ENCODE measurements around the gene CHAD.
"Not testable (repeated sequence)": the region's sequence is repeated elsewhere in the genome, so short reads cannot be mapped to it uniquely, and the experiment has no call there.

The CHAD gene

DNA sequence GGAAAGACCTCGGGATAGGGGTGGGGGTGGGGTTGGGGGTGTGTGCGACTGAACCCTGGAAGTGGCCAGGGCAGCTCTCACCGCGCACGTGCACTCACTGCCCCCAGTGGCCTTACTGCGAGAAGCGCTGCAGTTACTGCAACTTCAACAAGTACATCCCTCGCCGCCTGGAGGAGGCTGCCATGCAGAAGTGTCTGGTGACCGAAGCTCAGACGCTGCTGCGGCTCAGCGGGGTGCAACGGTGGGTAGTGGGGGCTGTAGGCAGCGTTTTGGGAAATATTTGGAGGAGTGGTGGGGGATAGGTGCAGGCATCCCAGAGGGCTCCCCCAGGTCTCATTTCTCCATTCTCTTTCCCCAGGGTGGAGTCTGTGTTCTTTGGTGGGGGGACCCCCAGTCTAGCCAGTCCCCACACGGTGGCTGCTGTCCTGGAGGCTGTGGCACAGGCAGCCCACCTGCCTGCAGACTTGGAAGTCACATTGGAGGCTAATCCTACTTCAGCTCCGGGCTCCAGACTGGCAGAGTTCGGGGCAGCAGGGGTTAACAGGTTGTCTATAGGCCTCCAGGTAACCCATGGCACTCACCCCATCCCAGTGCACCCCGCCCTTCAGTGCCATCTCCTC lies 11.0 kb upstream of the CHAD start:
- no peaks in the 10 kb centered on the region for H3K9me3 ChIP-seq (ENCODE audit: insufficient read depth, low read depth, low read length)
- H3K4me3 ChIP-seq (ENCODE audit: low read length), result peak overlapping the region; percentile 91
- H3K9ac ChIP-seq (ENCODE audit: low read depth, low read length), result peak overlapping the region; percentile 82; the same call in 1 of the 2 replicates
- H3K27me3 ChIP-seq (ENCODE audit: insufficient read depth, low read length), result peaks cover 28% of the 10 kb centered on the region
- H3K36me3 ChIP-seq (ENCODE audit: insufficient read depth, low read depth, low read length), result peaks cover 23% of the 10 kb centered on the region
- H3K27ac ChIP-seq (ENCODE audit: low read length), result no peak overlapping the region
- H3K4me1 ChIP-seq (ENCODE audit: insufficient read depth, low read length), result no peaks in the 10 kb centered on the region; the same call in 1 of the 2 replicates

DNA sequence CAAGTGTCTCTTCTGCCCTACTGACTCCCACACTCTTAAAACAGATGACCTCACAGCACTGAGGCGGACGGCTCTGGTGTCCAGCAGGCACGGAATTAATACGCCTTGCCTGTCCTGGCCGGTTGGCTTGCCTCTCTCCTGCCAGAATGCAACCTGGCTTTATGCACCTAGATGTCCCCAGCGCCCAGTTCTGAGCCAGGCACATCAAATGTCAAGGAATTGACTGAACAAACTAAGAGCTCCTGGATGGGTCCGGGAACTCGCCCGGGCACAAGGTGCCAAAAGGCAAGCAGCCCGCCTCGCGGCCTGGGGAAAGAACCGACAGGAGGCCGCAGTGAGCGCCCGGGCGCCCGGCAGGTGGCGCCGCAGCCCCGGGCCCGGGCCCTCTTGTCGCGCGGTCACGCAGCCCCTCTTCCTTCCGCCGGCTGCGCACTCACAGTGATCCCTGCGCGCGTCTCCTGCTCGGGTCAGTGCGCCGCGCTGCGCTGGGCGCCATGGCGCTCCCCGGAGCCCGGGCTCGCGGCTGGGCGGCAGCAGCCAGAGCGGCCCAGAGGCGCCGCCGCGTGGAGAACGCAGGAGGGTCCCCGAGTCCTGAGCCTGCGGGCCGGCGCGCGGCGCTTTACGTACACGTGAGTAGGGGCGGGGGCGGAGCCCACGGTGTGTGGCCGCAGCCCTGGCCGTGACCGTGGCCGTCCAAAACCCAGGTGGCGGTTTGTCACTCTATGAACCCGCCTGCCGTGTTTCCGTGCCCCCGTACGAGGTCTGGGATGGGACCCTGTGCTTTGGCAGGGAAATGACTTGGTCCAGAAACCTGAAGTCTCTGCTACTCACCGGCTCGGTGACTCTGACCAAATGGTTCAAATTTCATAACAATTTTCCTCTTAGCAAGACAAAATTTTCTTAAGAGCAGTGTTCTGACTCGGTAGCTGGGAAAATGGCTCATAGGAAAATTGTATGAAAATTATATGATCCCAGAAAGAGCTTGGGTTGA lies 10.0 kb upstream of the CHAD start, which contains the start of gene RSAD1:
Gene RSAD1 (plus strand): TSS at position 470 of the 991 bp plus-strand sequence. CDS start 25 bp downstream, at position 495.
- Histone ChIP-seq H3K4me3 (ENCODE audit: low read length) (peak within 1 kb of the TSS; percentile 91), H3K27me3 (ENCODE audit: insufficient read depth, low read length) (peaks cover 38% of the 10 kb centered on the region), H3K4me1 (ENCODE audit: insufficient read depth, low read length) (no peaks in the 10 kb centered on the region; the same call in 1 of the 2 replicates), H3K27ac (ENCODE audit: low read length) (no peak within 1 kb of the TSS), H3K9me3 (ENCODE audit: insufficient read depth, low read depth, low read length) (no peaks in the 10 kb centered on the region), H3K9ac (ENCODE audit: low read depth, low read length) (peak within 1 kb of the TSS; percentile 82), H3K36me3 (ENCODE audit: insufficient read depth, low read depth, low read length) (peaks cover 13% of the 10 kb centered on the region)

DNA sequence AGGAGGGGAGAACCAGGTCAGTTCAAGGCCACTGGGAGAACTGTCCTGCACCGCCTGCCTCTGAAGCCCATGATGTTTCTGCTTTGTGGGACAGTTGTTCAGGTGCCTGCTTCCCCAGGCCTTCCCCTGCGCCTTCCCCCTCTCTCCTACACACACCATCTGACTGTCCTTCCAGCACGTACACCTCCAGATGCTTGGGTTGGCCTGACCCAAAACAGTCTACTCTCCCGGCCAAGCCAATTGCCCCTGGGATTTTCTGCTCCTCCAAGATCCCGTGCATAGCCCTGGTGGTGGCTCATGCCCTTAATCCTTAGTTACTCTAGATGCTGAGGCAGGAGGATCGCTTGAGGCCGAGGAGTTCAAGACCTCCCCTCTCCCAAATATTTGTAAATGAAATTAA lies 9.3 kb upstream of the CHAD start:
- Histone ChIP-seq H3K27me3 (ENCODE audit: insufficient read depth, low read length) (peaks cover 41% of the 10 kb centered on the region), H3K9ac (ENCODE audit: low read depth, low read length) (peak overlapping the region; percentile 82; the same call in 1 of the 2 replicates), H3K4me1 (ENCODE audit: insufficient read depth, low read length) (no peaks in the 10 kb centered on the region; the same call in 1 of the 2 replicates), H3K9me3 (ENCODE audit: insufficient read depth, low read depth, low read length) (no peaks in the 10 kb centered on the region), H3K36me3 (ENCODE audit: insufficient read depth, low read depth, low read length) (peaks cover 8% of the 10 kb centered on the region), H3K4me3 (ENCODE audit: low read length) (peak overlapping the region; percentile 91; the same call in 1 of the 2 replicates), H3K27ac (ENCODE audit: low read length) (no peak overlapping the region)

DNA sequence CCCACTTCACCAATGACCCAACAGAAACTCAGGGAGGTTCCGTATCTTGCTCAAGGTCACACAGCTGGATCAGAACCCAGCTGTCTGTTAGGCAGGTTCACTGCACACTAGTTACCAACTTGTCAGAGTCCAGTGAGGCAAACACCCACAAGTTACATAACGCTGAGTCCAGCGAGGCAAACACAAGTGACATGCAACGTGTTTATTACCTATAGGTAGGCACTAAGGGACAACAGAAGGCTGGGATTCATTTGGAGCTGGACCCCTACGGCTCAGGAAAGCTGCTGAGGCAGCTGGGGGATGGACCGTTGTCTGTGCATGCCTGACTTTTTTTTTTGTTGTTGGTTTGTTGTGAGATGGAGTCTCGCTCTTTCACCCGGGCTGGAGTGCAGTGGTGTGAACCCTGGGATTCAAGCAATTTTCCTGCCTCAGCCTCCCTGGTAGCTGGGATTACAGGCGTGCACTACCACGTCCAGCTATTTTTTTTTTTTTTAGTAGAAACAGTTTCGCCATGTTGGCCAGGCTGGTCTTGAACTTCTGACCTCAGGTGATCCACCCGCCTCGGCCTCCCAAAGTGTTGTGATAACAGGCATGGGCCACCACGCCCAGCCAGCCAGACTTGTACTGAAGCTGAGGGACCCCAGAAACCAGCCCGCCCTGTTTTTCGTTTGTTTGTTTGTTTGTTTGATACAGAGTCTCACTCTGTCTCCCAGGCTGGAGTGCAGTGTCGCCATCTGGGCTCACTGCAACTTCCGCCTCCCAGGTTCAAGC lies 8.1 kb upstream of the CHAD start:
- Histone ChIP-seq H3K9ac (ENCODE audit: low read depth, low read length) (no peak overlapping the region), H3K36me3 (ENCODE audit: insufficient read depth, low read depth, low read length) (peaks cover 8% of the 10 kb centered on the region), H3K4me3 (ENCODE audit: low read length) (no peak overlapping the region; the same call in 1 of the 2 replicates), H3K4me1 (ENCODE audit: insufficient read depth, low read length) (no peaks in the 10 kb centered on the region; the same call in 1 of the 2 replicates), H3K27ac (ENCODE audit: low read length) (no peak overlapping the region), H3K9me3 (ENCODE audit: insufficient read depth, low read depth, low read length) (no peaks in the 10 kb centered on the region), H3K27me3 (ENCODE audit: insufficient read depth, low read length) (peaks cover 41% of the 10 kb centered on the region)

DNA sequence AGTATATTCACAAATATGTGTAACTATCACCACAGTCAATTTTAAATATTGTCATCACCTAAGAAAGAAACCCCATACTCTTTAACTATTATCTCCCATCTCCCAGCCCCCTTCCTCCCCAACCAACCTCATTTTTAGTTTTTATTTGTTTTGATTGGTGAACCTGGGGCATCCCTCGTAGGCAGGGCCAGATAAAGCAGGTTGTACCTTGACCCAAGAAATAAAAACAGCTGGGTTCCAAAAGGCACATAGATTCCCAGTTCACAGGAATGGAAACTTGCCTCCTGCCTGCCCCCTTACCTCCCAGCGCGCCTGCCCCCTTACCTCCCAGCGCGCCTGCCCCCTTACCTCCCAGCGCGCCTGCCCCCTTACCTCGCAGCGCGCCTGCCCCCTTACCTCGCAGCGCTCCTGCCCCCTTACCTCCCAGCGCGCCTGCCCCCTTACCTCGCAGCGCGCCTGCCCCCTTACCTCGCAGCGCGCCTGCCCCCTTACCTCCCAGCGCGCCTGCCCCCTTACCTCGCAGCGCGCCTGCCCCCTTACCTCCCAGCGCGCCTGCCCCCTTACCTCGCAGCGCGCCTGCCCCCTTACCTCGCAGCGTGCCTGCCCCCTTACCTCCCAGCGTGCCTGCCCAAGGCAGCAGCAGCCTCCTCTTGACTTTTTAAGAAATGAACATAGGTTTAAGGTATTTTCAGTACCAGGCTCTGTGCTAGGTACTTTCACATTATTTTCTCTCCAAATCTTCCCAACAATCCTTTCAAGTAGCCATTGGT lies 7.3 kb upstream of the CHAD start:
- H3K27me3 ChIP-seq (ENCODE audit: insufficient read depth, low read length), result peaks cover 42% of the 10 kb centered on the region
- H3K27ac ChIP-seq (ENCODE audit: low read length); H3K36me3 ChIP-seq (ENCODE audit: insufficient read depth, low read depth, low read length); H3K4me3 ChIP-seq (ENCODE audit: low read length); H3K4me1 ChIP-seq (ENCODE audit: insufficient read depth, low read length); H3K9me3 ChIP-seq (ENCODE audit: insufficient read depth, low read depth, low read length); H3K9ac ChIP-seq (ENCODE audit: low read depth, low read length): not testable (repeated sequence)

DNA sequence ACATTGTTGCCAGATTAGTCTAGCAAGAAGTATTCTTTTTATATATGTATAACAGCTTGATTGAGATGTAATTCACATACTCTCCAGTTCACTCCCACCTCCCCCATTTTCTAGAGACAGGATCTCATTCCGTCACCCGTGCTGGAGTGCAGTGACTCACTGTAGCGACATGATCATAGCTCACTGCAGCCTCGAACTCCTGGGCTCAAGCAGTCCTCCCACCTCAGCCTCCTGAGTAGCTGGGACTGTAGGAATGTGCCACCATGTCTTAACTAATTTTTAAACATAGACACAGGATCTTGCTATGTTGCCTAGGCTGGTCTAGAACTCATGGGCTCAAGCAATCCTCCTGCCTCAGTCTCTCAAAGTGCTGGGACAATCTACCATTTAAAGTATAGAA lies 6.7 kb upstream of the CHAD start:
- Histone ChIP-seq H3K27me3 (ENCODE audit: insufficient read depth, low read length) (peaks cover 48% of the 10 kb centered on the region), H3K9ac (ENCODE audit: low read depth, low read length) (no peak overlapping the region), H3K36me3 (ENCODE audit: insufficient read depth, low read depth, low read length) (peaks cover 4% of the 10 kb centered on the region; the same call in 1 of the 2 replicates), H3K4me3 (ENCODE audit: low read length) (no peak overlapping the region), H3K9me3 (ENCODE audit: insufficient read depth, low read depth, low read length) (no peaks in the 10 kb centered on the region), H3K4me1 (ENCODE audit: insufficient read depth, low read length) (no peaks in the 10 kb centered on the region; the same call in 1 of the 2 replicates), H3K27ac (ENCODE audit: low read length) (no peak overlapping the region)

DNA sequence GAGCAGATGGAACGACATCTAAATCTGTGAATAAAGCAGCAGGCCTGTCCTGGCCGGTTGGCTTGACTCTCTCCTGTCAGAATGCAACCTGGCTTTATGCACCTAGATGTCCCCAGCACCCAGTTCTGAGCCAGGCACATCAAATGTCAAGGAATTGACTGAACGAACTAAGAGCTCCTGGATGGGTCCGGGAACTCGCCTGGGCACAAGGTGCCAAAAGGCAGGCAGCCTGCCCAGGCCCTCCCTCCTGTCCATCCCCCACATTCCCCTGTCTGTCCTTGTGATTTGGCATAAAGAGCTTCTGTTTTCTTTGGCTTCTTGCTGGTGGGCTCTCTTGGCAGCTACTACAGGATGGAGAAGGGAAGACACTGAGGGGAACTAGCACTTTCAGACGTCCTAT lies 5.8 kb upstream of the CHAD start:
- Histone ChIP-seq H3K27me3 (ENCODE audit: insufficient read depth, low read length) (peaks cover 57% of the 10 kb centered on the region), H3K36me3 (ENCODE audit: insufficient read depth, low read depth, low read length) (no peaks in the 10 kb centered on the region), H3K27ac (ENCODE audit: low read length) (no peak overlapping the region), H3K9me3 (ENCODE audit: insufficient read depth, low read depth, low read length) (no peaks in the 10 kb centered on the region), H3K4me3 (ENCODE audit: low read length) (no peak overlapping the region), H3K4me1 (ENCODE audit: insufficient read depth, low read length) (no peaks in the 10 kb centered on the region; the same call in 1 of the 2 replicates), H3K9ac (ENCODE audit: low read depth, low read length) (no peak overlapping the region)

DNA sequence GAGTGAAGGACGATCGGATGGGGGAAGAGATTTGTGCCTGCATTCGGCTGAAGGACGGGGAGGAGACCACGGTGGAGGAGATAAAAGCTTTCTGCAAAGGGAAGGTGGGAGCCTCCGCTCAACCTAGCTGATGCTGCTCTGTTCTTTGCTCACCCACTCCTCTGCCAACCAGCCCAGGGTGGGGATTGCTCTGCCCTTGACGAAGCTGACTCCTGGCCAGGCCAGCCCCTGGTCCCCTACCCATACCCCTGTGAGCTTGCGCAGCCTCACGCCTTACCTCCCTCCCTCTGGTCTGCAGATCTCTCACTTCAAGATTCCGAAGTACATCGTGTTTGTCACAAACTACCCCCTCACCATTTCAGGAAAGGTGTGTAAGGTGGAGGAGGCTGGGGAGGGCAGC lies 5.2 kb upstream of the CHAD start:
- Histone ChIP-seq H3K9ac (ENCODE audit: low read depth, low read length) (no peak overlapping the region), H3K4me3 (ENCODE audit: low read length) (no peak overlapping the region), H3K27me3 (ENCODE audit: insufficient read depth, low read length) (peaks cover 63% of the 10 kb centered on the region), H3K27ac (ENCODE audit: low read length) (no peak overlapping the region), H3K9me3 (ENCODE audit: insufficient read depth, low read depth, low read length) (no peaks in the 10 kb centered on the region), H3K4me1 (ENCODE audit: insufficient read depth, low read length) (no peaks in the 10 kb centered on the region), H3K36me3 (ENCODE audit: insufficient read depth, low read depth, low read length) (no peaks in the 10 kb centered on the region)

DNA sequence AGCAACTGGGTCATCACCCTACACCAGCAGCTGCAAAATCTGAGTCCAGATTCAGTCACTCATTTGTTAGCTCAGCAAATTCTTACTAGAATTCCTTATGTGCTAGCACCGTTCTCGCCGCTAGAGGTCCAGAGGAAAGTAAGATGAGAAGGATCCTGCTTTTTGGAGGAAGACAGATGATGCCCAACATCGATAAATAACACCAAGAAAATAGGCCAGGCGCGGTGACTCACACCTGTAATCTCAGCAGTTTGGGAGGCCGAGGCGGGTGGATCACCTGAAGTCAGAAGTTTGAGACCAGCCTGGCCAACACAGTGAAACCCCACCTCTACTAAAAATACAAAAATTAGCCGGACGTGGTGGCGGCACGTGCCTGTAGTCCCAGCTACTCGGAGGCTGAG lies 4.1 kb upstream of the CHAD start:
- not testable (repeated sequence) for H3K9me3 ChIP-seq (ENCODE audit: insufficient read depth, low read depth, low read length); H3K4me3 ChIP-seq (ENCODE audit: low read length); H3K27ac ChIP-seq (ENCODE audit: low read length); H3K4me1 ChIP-seq (ENCODE audit: insufficient read depth, low read length); H3K9ac ChIP-seq (ENCODE audit: low read depth, low read length); H3K36me3 ChIP-seq (ENCODE audit: insufficient read depth, low read depth, low read length)
- peaks cover 69% of the 10 kb centered on the region for H3K27me3 ChIP-seq (ENCODE audit: insufficient read depth, low read length)

DNA sequence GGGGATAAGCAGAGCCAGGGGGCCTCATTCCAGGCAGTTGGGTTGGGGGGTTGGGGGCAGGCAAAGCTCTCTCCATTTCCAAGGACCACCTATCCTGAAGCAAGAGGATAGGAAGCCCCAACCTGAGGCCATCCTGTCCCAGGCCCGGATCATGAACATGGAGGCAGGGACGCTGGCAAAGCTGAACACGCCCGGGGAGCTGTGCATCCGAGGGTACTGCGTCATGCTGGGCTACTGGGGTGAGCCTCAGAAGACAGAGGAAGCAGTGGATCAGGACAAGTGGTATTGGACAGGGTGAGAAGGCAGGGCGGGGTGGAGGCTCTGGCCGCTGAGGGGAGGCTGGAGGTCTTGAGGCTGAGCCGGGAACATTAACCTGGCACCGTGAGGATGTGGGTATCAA lies 3.6 kb upstream of the CHAD start:
- Histone ChIP-seq H3K4me3 (ENCODE audit: low read length) (no peak overlapping the region), H3K9me3 (ENCODE audit: insufficient read depth, low read depth, low read length) (no peaks in the 10 kb centered on the region), H3K36me3 (ENCODE audit: insufficient read depth, low read depth, low read length) (no peaks in the 10 kb centered on the region)

More for the DNA sequence above, 3.6 kb upstream of the CHAD start:
- peaks cover 69% of the 10 kb centered on the region for H3K27me3 ChIP-seq (ENCODE audit: insufficient read depth, low read length)
- H3K9ac ChIP-seq (ENCODE audit: low read depth, low read length), result no peak overlapping the region
- no peaks in the 10 kb centered on the region for H3K4me1 ChIP-seq (ENCODE audit: insufficient read depth, low read length)
- no peak overlapping the region for H3K27ac ChIP-seq (ENCODE audit: low read length)
